HEK293T (cell line): ENCODE results near the gene LRRC8C.

Experiments
- CTCF ChIA-PET: fragments of 350-600 bp; formaldehyde crosslinking; extraction: SDS; loops from one replicate; lab custom pipeline; 2021; ENCODE audit warnings: antibody characterized with exemption, inconsistent platforms; lab: Yijun Ruan, JAX
- POLR2A ChIA-PET: fragments of 350-600 bp; formaldehyde crosslinking; extraction: SDS; loops from one replicate; lab custom pipeline; 2020; ENCODE audit warnings: antibody characterized with exemption, inconsistent platforms; lab: Yijun Ruan, JAX
- DNase-seq: peaks from one replicate; pipeline ENCODE4 v3.0.0; 2012; ENCODE audit warnings: mixed read lengths; ENCODE audit errors: extremely low spot score
- ARNT ChIP-seq: fragments of 450-650 bp; IDR thresholded peaks from 2 replicates; pipeline ENCODE4 v1.6.1; 2017; ENCODE audit warnings: mild to moderate bottlenecking
- BHLHE40 ChIP-seq: fragments of 450-650 bp; IDR thresholded peaks from 2 replicates; pipeline ENCODE4 v1.6.1; 2016; ENCODE audit warnings: mild to moderate bottlenecking, moderate library complexity, borderline replicate concordance
- CTBP1 ChIP-seq: fragments of 450-650 bp; IDR thresholded peaks from 2 replicates; pipeline ENCODE4 v1.6.1; 2016; ENCODE audit warnings: borderline replicate concordance
- ELF4 ChIP-seq: fragments of 450-650 bp; IDR thresholded peaks from 2 replicates; pipeline ENCODE4 v1.6.1; 2017; ENCODE audit warnings: antibody characterized with exemption
- FOXA1 ChIP-seq: fragments of 450-650 bp; IDR thresholded peaks from 2 replicates; pipeline ENCODE4 v1.6.1; 2016; ENCODE audit warnings: mild to moderate bottlenecking
- FOXK2 ChIP-seq: fragments of 450-650 bp; IDR thresholded peaks from 2 replicates; pipeline ENCODE4 v1.6.1; 2016; ENCODE audit warnings: mild to moderate bottlenecking
- FOXM1 ChIP-seq: fragments of 450-650 bp; IDR thresholded peaks from 2 replicates; pipeline ENCODE4 v1.6.1; 2017; ENCODE audit warnings: mild to moderate bottlenecking, borderline replicate concordance
- HDGF ChIP-seq: fragments of 450-650 bp; IDR thresholded peaks from 2 replicates; pipeline ENCODE4 v1.6.1; 2017; ENCODE audit warnings: antibody characterized with exemption, borderline replicate concordance
- L3MBTL2 ChIP-seq: fragments of 450-650 bp; conservative IDR thresholded peaks from 2 replicates; pipeline ENCODE4 v1.6.1; 2016; ENCODE audit warnings: mild to moderate bottlenecking
- LEF1 ChIP-seq: fragments of 450-650 bp; IDR thresholded peaks from 2 replicates; pipeline ENCODE4 v1.6.1; 2017; ENCODE audit warnings: mild to moderate bottlenecking, borderline replicate concordance
- NFRKB ChIP-seq: fragments of 450-650 bp; IDR thresholded peaks from 2 replicates; pipeline ENCODE4 v1.6.1; 2016; ENCODE audit warnings: mild to moderate bottlenecking, moderate library complexity
- SP1 ChIP-seq: fragments of 450-650 bp; IDR thresholded peaks from 2 replicates; pipeline ENCODE4 v1.6.1; 2017
- SUZ12 ChIP-seq: fragments of 450-650 bp; IDR thresholded peaks from 2 replicates; pipeline ENCODE4 v1.6.1; 2016; ENCODE audit warnings: mild to moderate bottlenecking
- TARDBP ChIP-seq: fragments of 450-650 bp; IDR thresholded peaks from 2 replicates; pipeline ENCODE4 v1.6.1; 2016
- ZNF384 ChIP-seq: fragments of 450-650 bp; IDR thresholded peaks from 2 replicates; pipeline ENCODE4 v1.6.1; 2016
- TF ChIP-seq, protein P1 (sequence below): fragments of 450-650 bp; IDR thresholded peaks from 2 replicates; pipeline ENCODE4 v1.6.1; 2016

Gene LRRC8C

GRCh38 chr1:89671775-89672488 is 39.0 kb downstream of the LRRC8C start:
- no peak for DNase-seq
- ChIA-PET POLR2A (no interaction called here), CTCF (no interaction called here)
- TF ChIP-seq CTBP1 = no peak
- TF ChIP-seq ELF4 = no peak
- no peak for TF ChIP-seq SUZ12
- TF ChIP-seq LEF1 = no peak
- no peak for TF ChIP-seq HDGF
- TF ChIP-seq TARDBP = no peak
- TF ChIP-seq FOXA1 = no peak
- TF ChIP-seq ZNF384 = no peak
- TF ChIP-seq L3MBTL2 = no peak
- no peak for TF ChIP-seq ARNT

- no peak for DNase-seq
- no peak for TF ChIP-seq ELF4
- TF ChIP-seq FOXK2 = no peak
- no peak for TF ChIP-seq L3MBTL2
- no peak for TF ChIP-seq HDGF
- POLR2A ChIA-PET = no interaction called here
- CTCF ChIA-PET = no interaction called here
Observed at GRCh38 chr1:89672489-89673183, 39.7 kb downstream of the LRRC8C start.

GRCh38 chr1:89673251-89673650 is 40.3 kb downstream of the LRRC8C start:
- no peak for DNase-seq
- CTCF ChIA-PET = no interaction called here
- no peak for TF ChIP-seq FOXK2
- TF ChIP-seq NFRKB = no peak
- no peak for TF ChIP-seq L3MBTL2
- TF ChIP-seq ELF4 = no peak
- TF ChIP-seq SUZ12 = no peak
- TF ChIP-seq CTBP1 = no peak
- TF ChIP-seq HDGF = no peak
- TF ChIP-seq LEF1 = no peak
- TF ChIP-seq FOXA1 = no peak
- TF ChIP-seq, protein P1, sequence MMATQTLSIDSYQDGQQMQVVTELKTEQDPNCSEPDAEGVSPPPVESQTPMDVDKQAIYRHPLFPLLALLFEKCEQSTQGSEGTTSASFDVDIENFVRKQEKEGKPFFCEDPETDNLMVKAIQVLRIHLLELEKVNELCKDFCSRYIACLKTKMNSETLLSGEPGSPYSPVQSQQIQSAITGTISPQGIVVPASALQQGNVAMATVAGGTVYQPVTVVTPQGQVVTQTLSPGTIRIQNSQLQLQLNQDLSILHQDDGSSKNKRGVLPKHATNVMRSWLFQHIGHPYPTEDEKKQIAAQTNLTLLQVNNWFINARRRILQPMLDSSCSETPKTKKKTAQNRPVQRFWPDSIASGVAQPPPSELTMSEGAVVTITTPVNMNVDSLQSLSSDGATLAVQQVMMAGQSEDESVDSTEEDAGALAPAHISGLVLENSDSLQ = no peak
- no peak for TF ChIP-seq ZNF384
- no peak for TF ChIP-seq TARDBP
- TF ChIP-seq SP1 = no peak
- TF ChIP-seq BHLHE40 = no peak
- TF ChIP-seq ARNT = no peak
- TF ChIP-seq FOXM1 = no peak
- POLR2A ChIA-PET = no interaction called here

DNA sequence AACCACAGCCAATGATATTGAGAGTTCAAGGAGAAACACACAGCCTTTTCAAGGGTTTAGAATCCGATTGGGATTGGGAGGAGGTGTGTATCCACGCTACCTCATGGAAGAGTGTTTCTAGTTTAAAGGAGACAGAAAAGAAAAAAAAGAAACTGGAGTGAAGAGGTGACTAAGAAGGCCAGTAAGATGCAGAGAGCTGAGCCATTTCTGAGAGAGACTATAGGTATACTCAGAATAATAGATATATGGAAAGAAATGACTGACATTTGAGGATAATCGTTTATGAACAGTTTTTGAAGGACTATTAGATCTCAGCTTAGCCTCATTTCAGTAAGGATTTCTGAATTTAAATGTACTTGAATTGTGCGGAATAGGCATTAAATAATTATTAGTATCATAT is 42.8 kb downstream of the LRRC8C start:
- no peak for DNase-seq
- POLR2A ChIA-PET = no interaction called here
- TF ChIP-seq SP1 (no peak), TARDBP (no peak)
- CTCF ChIA-PET = interaction anchor here (0.6 kb wide), 1 partner anchor 77 kb away, joined by 3 read pairs; no protein-coding TSS in a partner anchor

DNA sequence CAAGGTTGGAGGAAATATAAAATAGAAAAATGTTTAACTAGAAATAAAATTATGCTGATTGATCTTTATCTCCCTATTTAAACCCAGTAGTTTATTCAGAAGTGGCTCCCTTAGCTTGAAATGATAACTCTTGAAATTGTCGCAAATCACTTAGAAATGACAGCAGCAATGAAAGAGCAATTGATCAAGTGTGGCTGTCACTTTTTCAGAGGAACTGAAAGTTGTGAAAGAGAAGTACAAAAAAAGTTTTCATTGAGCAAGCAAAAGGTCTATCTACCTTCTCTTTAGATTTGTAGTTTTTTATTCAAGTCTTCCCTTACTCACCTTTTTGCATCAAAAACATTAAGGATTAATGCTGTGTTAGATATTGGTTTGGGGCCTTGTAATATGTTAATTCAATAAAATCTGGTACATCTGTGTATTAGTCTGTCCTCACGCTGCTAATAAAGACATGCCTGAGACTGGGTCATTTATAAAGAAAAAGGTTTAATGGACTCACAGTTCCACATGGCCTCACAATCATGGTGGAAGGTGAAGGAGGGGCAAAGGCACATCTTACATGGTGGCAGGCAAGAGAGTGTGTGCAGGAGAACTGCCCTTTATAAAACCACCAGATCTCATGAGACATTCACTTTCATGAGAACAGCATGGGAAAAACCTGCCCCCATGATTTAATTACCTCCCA is 48.3 kb downstream of the LRRC8C start:
- ChIA-PET POLR2A (no interaction called here), CTCF (no interaction called here)
- no peak for TF ChIP-seq ZNF384
- TF ChIP-seq, protein P1 = peak; percentile 63
- DNase-seq = no peak

DNA sequence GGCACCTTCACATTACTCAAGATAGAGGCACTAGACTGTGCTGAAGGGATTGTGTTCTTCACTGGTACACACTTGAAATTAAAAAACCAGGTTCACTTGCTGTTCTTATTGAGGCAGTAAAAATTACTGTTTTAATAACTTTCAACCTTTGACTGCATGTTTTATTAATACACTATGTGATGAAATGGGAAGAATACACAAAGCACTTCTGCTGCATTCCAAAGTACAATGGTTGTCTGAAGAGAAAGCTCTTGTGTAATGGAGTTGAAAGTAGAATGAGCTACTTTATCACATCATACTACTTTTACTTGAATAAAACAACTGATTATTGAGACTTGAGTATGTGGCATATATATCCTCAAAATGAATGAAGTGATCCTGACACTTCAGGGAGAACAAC is 49.7 kb downstream of the LRRC8C start:
- ChIA-PET POLR2A (no interaction called here), CTCF (no interaction called here)
- no peak for DNase-seq

DNA sequence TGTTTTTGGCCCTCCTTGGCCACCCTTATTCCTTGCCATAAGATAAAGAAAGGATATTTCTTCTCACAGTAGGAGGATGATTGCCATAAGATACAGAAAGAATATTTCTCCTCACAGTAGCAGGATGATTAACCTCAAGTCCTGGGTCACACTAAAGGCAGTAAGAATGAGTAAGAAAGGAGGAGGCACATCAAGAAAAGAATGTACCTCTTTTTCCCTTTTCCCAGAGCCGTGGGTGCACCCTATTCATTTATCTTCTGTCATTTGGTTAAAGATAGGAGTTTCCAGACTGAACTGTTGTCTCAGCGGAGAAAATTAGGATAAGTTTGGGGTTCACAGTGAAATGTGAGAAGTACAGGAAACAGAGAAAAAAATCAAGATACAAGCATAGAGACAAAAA is 52.5 kb downstream of the LRRC8C start:
- ChIA-PET CTCF (interaction anchor here (1.0 kb wide), 1 partner anchor 77 kb away, joined by 3 read pairs; no protein-coding TSS in a partner anchor), POLR2A (no interaction called here)
- no peak for DNase-seq
- TF ChIP-seq L3MBTL2 (no peak), ELF4 (no peak), HDGF (no peak)
- TF ChIP-seq, protein P1 = no peak

More for the DNA sequence above, 49.7 kb downstream of the LRRC8C start:
- no peak for TF ChIP-seq TARDBP
- no peak for TF ChIP-seq HDGF
- TF ChIP-seq CTBP1 = no peak
- TF ChIP-seq FOXM1 = no peak
- no peak for TF ChIP-seq SUZ12
- TF ChIP-seq ZNF384 = no peak
- TF ChIP-seq ELF4 = no peak
- no peak for TF ChIP-seq LEF1
- TF ChIP-seq FOXK2 = no peak
- no peak for TF ChIP-seq FOXA1
